SJSA1 (cell line): ENCODE results near the gene COL6A3. TPM values are rescaled to one million over a fixed set of nuclear protein-coding genes. Genes with fewer than 3 reads are reported as not detected.

Experiments used
- DNase-seq, 2 experiments: peaks; one replicate each; pipeline ENCODE4 v3.0.0-alpha.2; 2015 to 2020; ENCODE audit warnings: low spot score in 2 of 2, low read depth in 1 of 2
- H3K27ac ChIP-seq: fragments of 250-450 bp; sonication (Bioruptor Pico); 2 replicates; pipeline ENCODE4 v1.5.1; 2020; ENCODE audit warnings: mild to moderate bottlenecking, moderate library complexity
- H3K27me3 ChIP-seq: fragments of 250-450 bp; sonication (Bioruptor Pico); replicated peaks from 2 replicates; pipeline ENCODE4 v1.5.1; 2020; ENCODE audit warnings: mild to moderate bottlenecking, moderate library complexity
- H3K36me3 ChIP-seq: fragments of 250-450 bp; sonication (Bioruptor Pico); 2 replicates; pipeline ENCODE4 v1.5.1; 2020; ENCODE audit warnings: mild to moderate bottlenecking
- H3K4me1 ChIP-seq: fragments of 250-450 bp; sonication (Bioruptor Pico); replicated peaks from 2 replicates; pipeline ENCODE4 v1.6.1; 2021; ENCODE audit warnings: mild to moderate bottlenecking
- H3K4me3 ChIP-seq: fragments of 250-450 bp; sonication (Bioruptor Pico); 2 replicates; pipeline ENCODE4 v1.5.1; 2020; ENCODE audit warnings: mild to moderate bottlenecking
- H3K9me3 ChIP-seq: fragments of 250-450 bp; sonication (Bioruptor Pico); replicated peaks from 2 replicates; pipeline ENCODE4 v1.5.1; 2020; ENCODE audit warnings: mild to moderate bottlenecking
- total RNA-seq: library from RNA; depleted of rRNA; stranded (reverse); fragments of >200 nt; shearing (Covaris generic); gene quantifications from 2 replicates; pipeline ENCODE4 v1.2.3, GENCODE V29; 2014

Gene COL6A3
- total RNA-seq, 1 experiment from 2014 or later, result 243 TPM

DNA sequence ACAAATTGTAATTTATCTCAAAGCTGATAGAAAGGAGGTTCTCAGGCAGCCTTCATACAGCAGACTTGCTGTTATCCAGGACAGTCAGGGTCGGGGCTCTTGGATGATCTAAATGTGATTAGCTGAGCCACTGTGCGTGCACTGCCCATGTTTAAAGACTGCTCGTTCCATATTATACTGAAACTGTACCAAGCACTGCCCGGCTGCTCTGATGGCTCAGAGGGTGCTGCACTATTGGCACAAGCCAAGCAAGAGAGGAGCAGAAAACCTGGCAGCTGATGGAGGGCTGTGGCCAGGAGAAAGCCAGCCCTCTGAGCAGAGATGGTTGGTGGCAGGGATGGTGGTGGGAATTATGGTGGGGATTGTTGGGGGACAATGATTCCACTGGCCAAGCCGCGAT is 63.4 kb downstream of the COL6A3 start:
- Histone ChIP-seq H3K4me1 (no peaks in the 10 kb centered on the region), H3K9me3 (no peaks in the 10 kb centered on the region), H3K27ac (no peak overlapping the region), H3K4me3 (no peak overlapping the region), H3K27me3 (no peaks in the 10 kb centered on the region), H3K36me3 (peaks cover 100% of the 10 kb centered on the region)
- no peak for DNase-seq

DNA sequence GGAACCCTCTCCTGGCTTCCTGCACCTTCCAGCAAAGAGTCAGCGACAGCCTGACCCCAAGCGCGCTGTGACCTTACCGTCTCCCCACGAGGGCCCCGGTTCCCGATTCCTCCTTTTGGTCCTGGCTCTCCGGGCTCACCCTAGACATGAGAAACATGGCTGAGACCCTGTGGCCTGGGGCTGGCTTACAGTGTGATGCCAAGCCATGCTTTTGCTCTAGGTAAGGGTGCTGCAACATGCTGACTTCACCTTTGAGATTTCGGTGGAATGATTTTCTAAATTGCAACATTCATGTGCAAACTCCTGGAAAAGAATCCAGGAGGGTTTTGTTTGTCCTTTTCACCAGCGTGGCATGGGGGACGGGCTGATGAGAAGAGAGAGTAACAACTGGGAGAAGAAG is 63.9 kb downstream of the COL6A3 start:
- Histone ChIP-seq H3K9me3 (no peaks in the 10 kb centered on the region), H3K27me3 (no peaks in the 10 kb centered on the region), H3K4me1 (no peaks in the 10 kb centered on the region), H3K36me3 (peaks cover 100% of the 10 kb centered on the region), H3K27ac (no peak overlapping the region), H3K4me3 (no peak overlapping the region)
- DNase-seq, result no peak

DNA sequence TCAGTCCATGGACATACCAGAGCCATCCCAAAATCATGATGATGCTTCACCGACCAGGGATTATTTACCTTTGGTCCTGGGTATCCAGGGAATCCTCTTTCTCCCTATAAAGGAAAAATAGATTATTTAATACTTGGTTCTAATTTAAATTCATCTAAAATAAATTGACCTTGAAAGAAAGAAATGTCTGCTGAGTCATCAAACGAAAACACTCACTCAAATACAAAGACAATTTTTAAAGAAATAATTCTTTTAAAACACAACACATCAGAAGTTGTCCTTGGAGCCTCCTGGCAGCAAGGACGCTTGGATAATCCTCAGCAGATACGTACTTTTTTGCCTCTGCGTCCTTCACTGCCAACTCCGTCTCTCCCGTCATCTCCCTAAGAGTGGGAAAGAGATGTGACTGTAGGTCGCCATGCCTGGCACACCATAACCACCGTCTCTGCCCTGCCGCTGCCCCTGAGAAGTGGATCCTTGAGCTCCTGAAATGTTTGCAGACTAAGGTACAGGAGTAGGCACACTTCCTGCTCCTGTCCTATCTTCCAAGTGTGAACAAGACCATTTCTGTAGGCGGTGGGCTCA is 65.6 kb downstream of the COL6A3 start:
- no peak for DNase-seq
- Histone ChIP-seq H3K9me3 (no peaks in the 10 kb centered on the region), H3K27ac (no peak overlapping the region), H3K36me3 (peaks cover 99% of the 10 kb centered on the region), H3K27me3 (no peaks in the 10 kb centered on the region), H3K4me3 (no peak overlapping the region), H3K4me1 (no peaks in the 10 kb centered on the region)

DNA sequence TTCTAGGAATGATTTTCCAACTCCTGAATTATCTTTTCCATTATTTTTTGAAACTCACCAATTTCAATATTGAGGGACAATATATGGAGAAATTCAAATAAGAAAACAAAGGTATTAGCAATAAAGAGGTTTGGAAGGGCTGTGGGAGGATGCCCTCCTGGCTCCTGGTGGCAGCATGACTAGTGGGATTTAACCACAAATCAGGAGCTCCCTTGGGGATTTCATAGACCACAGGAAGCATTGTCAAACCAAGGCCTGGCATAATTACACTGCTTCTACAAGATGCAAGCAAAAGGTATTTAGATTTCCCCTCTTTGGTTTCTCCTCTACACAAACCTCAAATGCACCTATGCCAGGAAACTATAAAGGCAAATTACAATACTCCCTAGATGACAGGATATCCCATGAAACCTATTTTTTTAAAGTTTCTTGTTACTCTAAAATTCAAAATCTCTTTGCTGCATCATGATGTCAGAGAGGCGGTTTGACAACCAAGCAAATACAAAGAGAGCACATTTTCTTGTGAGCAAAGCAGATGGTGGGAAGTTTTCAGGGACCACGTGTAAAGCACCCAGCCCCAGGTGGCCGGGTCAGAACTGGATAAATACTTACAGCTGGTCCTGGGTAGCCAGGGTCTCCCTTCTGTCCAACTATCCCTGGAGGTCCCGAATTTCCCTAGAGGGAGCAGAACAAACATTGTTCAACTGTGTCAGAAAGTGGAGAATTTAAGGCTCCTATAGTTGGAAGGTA is 67.9 kb downstream of the COL6A3 start:
- no peaks in the 10 kb centered on the region for H3K4me1 ChIP-seq
- H3K9me3 ChIP-seq, result no peaks in the 10 kb centered on the region
- peaks cover 95% of the 10 kb centered on the region for H3K36me3 ChIP-seq
- H3K27ac ChIP-seq, result no peak overlapping the region
- peak in 1 of 2 experiments; percentile 14 for DNase-seq
- no peaks in the 10 kb centered on the region for H3K27me3 ChIP-seq
- H3K4me3 ChIP-seq, result no peak overlapping the region

DNA sequence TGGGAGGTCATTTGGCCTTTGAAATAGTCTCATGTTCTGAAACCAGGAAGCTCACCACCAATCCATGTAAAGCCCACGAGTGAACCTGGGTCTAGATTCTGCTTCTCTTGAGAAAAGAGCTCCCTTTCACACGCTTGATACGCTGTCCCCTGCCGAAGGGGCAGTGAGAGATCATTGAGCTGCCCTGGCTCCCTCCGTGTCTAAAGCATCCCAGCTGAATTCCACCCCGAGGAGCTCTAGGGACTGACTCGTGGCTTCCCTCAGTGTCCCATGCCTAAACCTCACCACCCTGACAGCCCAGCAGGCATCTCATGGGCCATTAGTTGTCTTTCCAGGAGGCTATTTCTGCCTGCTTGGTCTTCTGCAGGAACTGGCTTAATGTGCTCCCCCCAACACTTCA is 68.6 kb downstream of the COL6A3 start:
- H3K4me3 ChIP-seq, result no peak overlapping the region
- no peaks in the 10 kb centered on the region for H3K27me3 ChIP-seq
- no peaks in the 10 kb centered on the region for H3K9me3 ChIP-seq
- peaks cover 95% of the 10 kb centered on the region for H3K36me3 ChIP-seq
- no peak overlapping the region for H3K27ac ChIP-seq
- no peak for DNase-seq
- H3K4me1 ChIP-seq, result no peaks in the 10 kb centered on the region

DNA sequence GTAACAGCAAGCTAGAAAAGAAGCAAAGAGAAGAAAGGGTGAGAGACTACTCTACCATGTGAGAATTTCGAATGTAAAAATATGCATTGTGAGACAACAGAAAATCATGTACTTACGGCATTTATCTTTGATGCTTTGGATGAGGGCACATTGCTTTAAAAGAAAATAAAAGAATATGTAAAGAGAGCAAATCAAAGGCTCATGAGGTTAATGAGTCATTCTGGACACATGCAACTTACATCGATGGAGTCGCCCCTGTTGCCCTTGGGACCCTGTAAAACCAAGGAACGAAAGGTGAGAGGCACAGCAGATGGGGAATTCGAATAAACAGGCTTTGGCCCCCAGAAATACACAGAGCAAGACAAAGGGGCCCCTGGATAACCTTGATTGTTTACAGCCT is 69.0 kb downstream of the COL6A3 start:
- no peak for DNase-seq
- Histone ChIP-seq H3K4me1 (no peaks in the 10 kb centered on the region), H3K27me3 (no peaks in the 10 kb centered on the region), H3K36me3 (peaks cover 95% of the 10 kb centered on the region), H3K4me3 (no peak overlapping the region), H3K9me3 (no peaks in the 10 kb centered on the region), H3K27ac (no peak overlapping the region)

DNA sequence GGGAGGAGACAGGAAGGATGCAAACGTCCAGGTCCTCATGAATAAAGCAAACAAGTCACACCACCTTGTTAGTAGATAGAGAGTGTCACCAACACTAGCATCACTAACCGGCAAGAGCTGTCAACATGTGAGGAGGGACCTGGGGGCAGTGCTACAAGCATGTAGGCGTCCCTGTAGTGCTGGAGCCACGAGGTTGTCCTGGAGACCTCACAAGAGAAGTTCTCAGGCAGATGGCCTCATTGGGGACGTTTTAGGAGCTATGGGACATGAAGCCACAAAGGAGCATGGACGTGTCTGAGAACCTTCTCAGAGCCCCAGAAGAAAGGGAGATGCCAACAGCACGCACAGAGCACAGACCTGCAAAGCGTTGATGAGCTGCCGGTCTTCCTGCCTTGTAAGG is 70.0 kb downstream of the COL6A3 start:
- H3K9me3 ChIP-seq, result no peaks in the 10 kb centered on the region

DNA sequence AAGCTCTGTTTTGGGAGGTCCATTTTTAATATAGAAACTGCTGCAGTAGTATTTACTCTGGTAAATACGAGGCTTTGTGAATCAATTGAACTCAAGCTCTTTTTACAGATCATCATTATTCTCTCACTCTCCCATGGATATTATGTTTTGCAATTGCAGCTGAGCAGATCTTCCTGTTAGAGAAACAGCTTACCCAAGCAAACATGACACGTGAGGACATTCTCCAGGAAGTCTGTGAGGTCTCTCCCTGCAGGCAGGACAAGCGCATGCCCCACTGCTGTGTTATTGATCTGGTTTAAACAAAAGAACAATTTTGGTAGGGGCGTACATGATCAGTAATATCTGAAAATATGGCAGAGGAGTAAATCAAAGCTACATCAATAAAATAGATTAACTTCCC is 72.1 kb downstream of the COL6A3 start:
- DNase-seq, result no peak
- H3K4me1 ChIP-seq, result no peaks in the 10 kb centered on the region
- no peaks in the 10 kb centered on the region for H3K9me3 ChIP-seq
- peaks cover 95% of the 10 kb centered on the region for H3K36me3 ChIP-seq
- no peaks in the 10 kb centered on the region for H3K27me3 ChIP-seq
- H3K4me3 ChIP-seq, result no peak overlapping the region
- no peak overlapping the region for H3K27ac ChIP-seq

More for the DNA sequence above, 70.0 kb downstream of the COL6A3 start:
- no peak for DNase-seq
- Histone ChIP-seq H3K36me3 (peaks cover 95% of the 10 kb centered on the region), H3K27ac (no peak overlapping the region), H3K4me3 (no peak overlapping the region), H3K27me3 (no peaks in the 10 kb centered on the region), H3K4me1 (no peaks in the 10 kb centered on the region)

DNA sequence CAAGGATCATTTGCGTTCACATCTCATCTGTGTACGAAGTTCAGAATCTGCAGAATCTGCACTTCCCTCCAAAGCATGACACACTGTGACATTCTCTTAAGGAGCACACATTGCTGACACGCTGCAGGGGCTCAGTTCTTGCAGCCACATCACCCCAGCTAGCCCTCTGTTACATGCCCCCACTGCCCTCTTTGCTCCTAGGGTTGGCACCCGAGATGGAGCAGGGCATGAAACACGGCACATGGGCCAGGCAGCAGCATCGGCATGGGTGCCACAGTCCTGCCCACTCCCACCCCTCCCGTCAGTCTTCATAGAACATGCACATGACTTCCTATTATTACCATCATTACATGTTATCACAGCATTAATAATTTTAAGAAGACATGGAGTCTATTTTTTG is 76.4 kb downstream of the COL6A3 start:
- Histone ChIP-seq H3K36me3 (peaks cover 98% of the 10 kb centered on the region), H3K27me3 (no peaks in the 10 kb centered on the region), H3K9me3 (no peaks in the 10 kb centered on the region), H3K27ac (no peak overlapping the region), H3K4me1 (peaks cover 1% of the 10 kb centered on the region), H3K4me3 (no peak overlapping the region)
- no peak for DNase-seq

DNA sequence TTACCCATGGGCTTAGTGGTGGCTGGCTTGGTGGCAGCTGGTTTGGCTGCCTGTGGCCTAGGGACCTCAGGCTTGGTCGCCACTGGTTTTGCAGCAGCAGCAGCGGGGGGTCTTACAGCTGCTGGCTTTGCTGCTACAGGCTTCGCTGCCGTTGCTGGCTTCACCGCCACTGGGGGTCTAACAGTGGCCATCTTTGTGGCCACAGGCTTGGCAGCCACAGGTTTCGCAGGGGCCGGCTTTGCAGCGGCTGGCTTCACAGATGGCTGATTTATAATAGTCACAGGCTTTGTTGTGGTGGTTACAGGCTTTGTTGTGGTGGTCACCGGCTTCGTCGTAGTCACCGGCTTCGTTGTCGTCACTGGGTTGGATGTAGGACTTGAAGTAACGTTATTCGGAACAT is 77.8 kb downstream of the COL6A3 start:
- Histone ChIP-seq H3K9me3 (no peaks in the 10 kb centered on the region), H3K27ac (no peak overlapping the region), H3K4me3 (no peak overlapping the region), H3K4me1 (peaks cover 7% of the 10 kb centered on the region), H3K27me3 (no peaks in the 10 kb centered on the region), H3K36me3 (peaks cover 95% of the 10 kb centered on the region)
- DNase-seq, result no peak

DNA sequence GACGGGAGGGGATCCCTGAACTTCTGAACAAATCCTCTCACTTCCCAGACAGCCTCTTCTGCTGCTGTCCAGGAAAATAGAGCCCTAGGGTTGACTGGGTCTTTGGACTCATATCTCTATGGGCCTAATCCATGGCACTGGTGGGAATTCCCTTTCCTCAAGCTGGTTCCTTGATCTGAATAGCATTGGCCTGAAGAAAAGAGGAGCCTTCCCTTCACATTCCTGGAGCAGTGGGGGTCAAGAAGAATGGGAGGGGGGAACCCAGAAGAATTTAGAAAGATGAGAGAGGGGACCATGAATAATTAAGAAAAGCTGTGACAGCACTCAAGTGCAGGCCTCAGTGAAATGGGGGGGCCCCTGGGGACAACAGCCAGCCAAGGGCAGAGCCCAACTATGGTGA is 80.2 kb downstream of the COL6A3 start:
- Histone ChIP-seq H3K27me3 (no peaks in the 10 kb centered on the region), H3K27ac (no peak overlapping the region), H3K4me1 (peaks cover 12% of the 10 kb centered on the region), H3K4me3 (no peak overlapping the region), H3K36me3 (peaks cover 91% of the 10 kb centered on the region), H3K9me3 (no peaks in the 10 kb centered on the region)
- DNase-seq, result no peak

DNA sequence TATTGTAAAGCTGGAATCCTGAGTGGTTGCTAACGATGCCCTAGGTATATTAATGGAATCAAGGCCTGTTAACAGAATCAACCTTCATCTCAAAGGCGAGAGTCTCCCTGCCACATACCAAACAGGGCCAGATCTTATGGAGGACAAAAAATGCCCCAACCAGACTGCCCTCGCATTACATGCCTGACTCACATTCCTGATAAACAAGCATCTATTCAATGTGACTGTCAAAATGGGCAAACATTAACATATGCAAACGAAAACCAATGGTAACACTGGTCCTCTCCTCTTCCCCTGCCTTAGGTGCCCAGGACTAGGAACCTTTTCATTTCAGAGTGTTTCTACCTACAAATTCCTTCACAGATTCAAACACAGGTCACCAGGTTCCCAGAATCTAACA is 83.4 kb downstream of the COL6A3 start:
- Histone ChIP-seq H3K4me1 (peaks cover 30% of the 10 kb centered on the region), H3K9me3 (no peaks in the 10 kb centered on the region), H3K27me3 (no peaks in the 10 kb centered on the region), H3K27ac (no peak overlapping the region), H3K4me3 (no peak overlapping the region), H3K36me3 (peaks cover 83% of the 10 kb centered on the region)
- DNase-seq, result no peak

DNA sequence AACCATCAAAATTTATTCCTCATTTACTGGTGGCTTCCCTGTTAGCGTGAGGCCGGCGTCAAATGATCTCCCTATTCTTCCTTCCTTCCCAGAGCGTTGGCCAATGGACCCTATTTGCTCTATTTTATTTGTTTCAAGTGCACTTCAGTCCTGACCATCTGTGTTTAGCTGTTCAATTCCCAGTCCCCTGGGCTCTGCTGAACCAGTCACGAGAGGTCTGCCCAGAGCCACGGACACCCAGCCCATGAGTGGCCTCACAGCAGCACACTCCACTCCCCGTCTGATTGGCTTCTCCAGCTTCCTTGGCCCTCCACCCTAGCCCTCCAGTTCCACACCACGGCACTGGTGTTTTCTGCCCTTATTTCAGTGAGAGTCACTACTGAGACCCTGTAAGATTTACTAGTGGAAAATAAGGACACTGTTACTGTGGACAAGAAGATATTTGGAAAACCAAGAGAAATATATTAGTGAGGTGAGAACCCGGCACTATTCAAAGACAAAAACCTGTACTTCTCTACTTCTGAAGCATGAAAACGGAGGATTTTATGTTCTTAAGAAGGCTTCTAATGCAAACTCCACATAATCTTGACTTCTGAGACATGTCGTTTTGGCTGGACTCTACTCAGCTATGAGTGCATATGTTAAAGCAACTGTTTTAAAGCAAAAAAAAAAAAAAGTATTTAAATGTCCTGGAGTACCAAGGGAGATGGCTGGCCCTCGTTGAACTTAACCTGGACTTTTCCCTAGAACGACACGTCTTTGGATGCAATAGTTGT is 86.6 kb downstream of the COL6A3 start:
- Histone ChIP-seq H3K9me3 (no peaks in the 10 kb centered on the region), H3K27ac (no peak overlapping the region), H3K36me3 (peaks cover 62% of the 10 kb centered on the region), H3K27me3 (no peaks in the 10 kb centered on the region), H3K4me1 (peaks cover 42% of the 10 kb centered on the region), H3K4me3 (no peak overlapping the region)
- DNase-seq, result no peak
